GM18907 (cell line): ENCODE data around the gene NOS1AP.

Experiments
- ATAC-seq: cut with Tn5 transposase; IDR thresholded peaks from one replicate; pipeline ENCODE4 v1.9.1; 2021; ENCODE audit warnings: mild to moderate bottlenecking, moderate library complexity; ENCODE audit not compliant: unreplicated experiment

Gene NOS1AP

GRCh38 chr1:162284206-162284955, 214.9 kb downstream of the NOS1AP start:
- ATAC-seq: no peak

- ATAC-seq: no peak
These were observed 215.7 kb downstream of the NOS1AP start for GRCh38 chr1:162285149-162285561.

GRCh38 chr1:162291000-162291399, 221.5 kb downstream of the NOS1AP start:
- no peak for ATAC-seq

- no peak for ATAC-seq
These were observed 222.9 kb downstream of the NOS1AP start for GRCh38 chr1:162292422-162292849.

- ATAC-seq: no peak
These were observed 223.7 kb downstream of the NOS1AP start for GRCh38 chr1:162293073-162293692.

- ATAC-seq: no peak
These were observed 224.5 kb downstream of the NOS1AP start for GRCh38 chr1:162294015-162294414.

GRCh38 chr1:162297208-162297607, 227.7 kb downstream of the NOS1AP start:
- ATAC-seq: no peak

GRCh38 chr1:162298266-162298665, 228.8 kb downstream of the NOS1AP start:
- no peak for ATAC-seq

- no peak for ATAC-seq
These were observed 229.5 kb downstream of the NOS1AP start for GRCh38 chr1:162299018-162299417.

- ATAC-seq: no peak
These were observed 230.8 kb downstream of the NOS1AP start for GRCh38 chr1:162300057-162300917.

- no peak for ATAC-seq
These were observed 232.2 kb downstream of the NOS1AP start for GRCh38 chr1:162301696-162302095.

- ATAC-seq: no peak
These were observed 233.0 kb downstream of the NOS1AP start for GRCh38 chr1:162302306-162303003.

GRCh38 chr1:162303004-162303344, 233.5 kb downstream of the NOS1AP start:
- no peak for ATAC-seq

GRCh38 chr1:162304736-162305135, 235.2 kb downstream of the NOS1AP start:
- ATAC-seq: no peak

GRCh38 chr1:162305969-162306368, 236.5 kb downstream of the NOS1AP start:
- peak; percentile 76 for ATAC-seq

- no peak for ATAC-seq
These were observed 240.8 kb downstream of the NOS1AP start for GRCh38 chr1:162310337-162310736.

- ATAC-seq: no peak
These were observed 244.7 kb downstream of the NOS1AP start for GRCh38 chr1:162314206-162314605.

- no peak for ATAC-seq
These were observed 246.2 kb downstream of the NOS1AP start for GRCh38 chr1:162315673-162316072.

- ATAC-seq: no peak
These were observed 246.7 kb downstream of the NOS1AP start for GRCh38 chr1:162316187-162316586.

- ATAC-seq: no peak
These were observed 248.1 kb downstream of the NOS1AP start for GRCh38 chr1:162317621-162318020.
